BJ (cell line): ENCODE results near the gene CARMIL1. TPM values are rescaled to one million over a fixed set of nuclear protein-coding genes. Genes with fewer than 3 reads are reported as not detected.
A peak's percentile ranks its signal among the peaks of the same experiment; 100 is the strongest.

Experiments
- CTCF ChIA-PET: fragments of 350-600 bp; formaldehyde crosslinking; extraction: SDS; loops from one replicate; lab custom pipeline; 2021; ENCODE audit warnings: antibody characterized with exemption, inconsistent platforms; lab: Yijun Ruan, JAX
- POLR2A ChIA-PET: fragments of 300-600 bp; sonication (Branson Sonifier 250); formaldehyde crosslinking; extraction: SDS; loops from one replicate; lab custom pipeline; 2021; ENCODE audit warnings: antibody characterized with exemption; lab: Charles Lee
- DNase-seq: peaks from one replicate; pipeline ENCODE4 v3.0.0-alpha.2; 2011; ENCODE audit warnings: low read depth
- H3K27me3 ChIP-seq: 2 replicates; pipeline ENCODE4 v1.6.0; 2011; ENCODE audit warnings: low read length; ENCODE audit not compliant: control insufficient read depth, insufficient read depth
- H3K36me3 ChIP-seq: 2 replicates; pipeline ENCODE4 v1.5.1; 2011; ENCODE audit warnings: low read length; ENCODE audit not compliant: control insufficient read depth, insufficient read depth
- H3K4me3 ChIP-seq: 2 replicates; pipeline ENCODE4 v1.5.1; 2011; ENCODE audit warnings: low read depth, mild to moderate bottlenecking, control low read depth, low read length
- polyA plus RNA-seq: library from polyadenylated mRNA; depleted of rRNA; stranded (reverse); fragments of >200 nt; gene quantifications from 2 replicates; pipeline ENCODE4 v1.2.3, GENCODE V29; 2011
- TF ChIP-seq, protein P1 (sequence below): IDR thresholded peaks from 2 replicates; pipeline ENCODE4 v1.5.1; 2011; ENCODE audit warnings: low read depth, mild to moderate bottlenecking, control low read depth, inconsistent platforms, low read length, moderate library complexity; ENCODE audit not compliant: insufficient read depth

The CARMIL1 gene
- polyA plus RNA-seq, 1 experiment: 3.7 TPM

DNA sequence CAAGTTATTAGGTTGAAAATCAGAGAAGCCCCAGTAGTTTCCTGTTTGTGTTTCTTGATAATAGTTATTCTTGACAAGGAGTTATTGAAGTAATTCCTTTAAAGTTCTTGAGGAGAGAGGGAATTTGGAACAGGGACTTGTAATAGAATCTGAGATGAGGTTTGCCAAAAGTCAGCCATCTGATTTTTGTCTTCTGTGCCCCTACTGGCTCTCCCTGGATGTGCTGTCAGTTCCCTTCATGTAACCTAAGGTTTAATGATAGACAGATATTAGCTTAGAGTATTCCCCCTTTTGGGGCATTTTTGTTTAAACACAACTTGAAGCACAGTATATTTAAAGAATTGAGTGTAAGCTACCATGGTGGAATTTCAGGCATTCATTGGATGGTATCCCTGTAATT lies 71.4 kb downstream of the CARMIL1 start:
- DNase-seq: no peak
- ChIA-PET CTCF (no interaction called here), POLR2A (no interaction called here)
- Histone ChIP-seq H3K27me3 (no peaks in the 10 kb centered on the region), H3K4me3 (no peak overlapping the region), H3K36me3 (no peaks in the 10 kb centered on the region)
- TF ChIP-seq, protein P1, sequence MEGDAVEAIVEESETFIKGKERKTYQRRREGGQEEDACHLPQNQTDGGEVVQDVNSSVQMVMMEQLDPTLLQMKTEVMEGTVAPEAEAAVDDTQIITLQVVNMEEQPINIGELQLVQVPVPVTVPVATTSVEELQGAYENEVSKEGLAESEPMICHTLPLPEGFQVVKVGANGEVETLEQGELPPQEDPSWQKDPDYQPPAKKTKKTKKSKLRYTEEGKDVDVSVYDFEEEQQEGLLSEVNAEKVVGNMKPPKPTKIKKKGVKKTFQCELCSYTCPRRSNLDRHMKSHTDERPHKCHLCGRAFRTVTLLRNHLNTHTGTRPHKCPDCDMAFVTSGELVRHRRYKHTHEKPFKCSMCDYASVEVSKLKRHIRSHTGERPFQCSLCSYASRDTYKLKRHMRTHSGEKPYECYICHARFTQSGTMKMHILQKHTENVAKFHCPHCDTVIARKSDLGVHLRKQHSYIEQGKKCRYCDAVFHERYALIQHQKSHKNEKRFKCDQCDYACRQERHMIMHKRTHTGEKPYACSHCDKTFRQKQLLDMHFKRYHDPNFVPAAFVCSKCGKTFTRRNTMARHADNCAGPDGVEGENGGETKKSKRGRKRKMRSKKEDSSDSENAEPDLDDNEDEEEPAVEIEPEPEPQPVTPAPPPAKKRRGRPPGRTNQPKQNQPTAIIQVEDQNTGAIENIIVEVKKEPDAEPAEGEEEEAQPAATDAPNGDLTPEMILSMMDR: no peak

DNA sequence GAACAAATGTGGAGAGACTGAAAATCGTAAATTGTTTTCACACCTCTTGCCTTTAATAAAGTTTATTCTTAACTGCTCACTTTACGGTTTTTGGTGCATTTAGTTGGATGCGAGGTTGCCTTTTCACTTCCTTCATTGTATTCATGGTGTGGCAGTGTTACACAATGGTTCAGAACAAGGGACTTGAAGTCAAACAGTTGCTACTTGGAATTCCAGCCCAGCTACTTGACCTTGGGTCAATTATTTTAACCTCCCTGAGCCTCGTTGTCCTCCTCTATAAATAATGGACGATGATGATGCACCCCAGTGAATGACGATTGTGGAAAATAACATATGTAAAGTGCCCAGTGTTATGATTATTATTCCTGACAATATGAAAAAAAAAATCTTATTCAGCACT lies 72.3 kb downstream of the CARMIL1 start:
- no peaks in the 10 kb centered on the region for H3K27me3 ChIP-seq
- H3K36me3 ChIP-seq: no peaks in the 10 kb centered on the region
- TF ChIP-seq, protein P1: no peak
- no peak for DNase-seq
- ChIA-PET CTCF (no interaction called here), POLR2A (no interaction called here)
- H3K4me3 ChIP-seq: no peak overlapping the region

DNA sequence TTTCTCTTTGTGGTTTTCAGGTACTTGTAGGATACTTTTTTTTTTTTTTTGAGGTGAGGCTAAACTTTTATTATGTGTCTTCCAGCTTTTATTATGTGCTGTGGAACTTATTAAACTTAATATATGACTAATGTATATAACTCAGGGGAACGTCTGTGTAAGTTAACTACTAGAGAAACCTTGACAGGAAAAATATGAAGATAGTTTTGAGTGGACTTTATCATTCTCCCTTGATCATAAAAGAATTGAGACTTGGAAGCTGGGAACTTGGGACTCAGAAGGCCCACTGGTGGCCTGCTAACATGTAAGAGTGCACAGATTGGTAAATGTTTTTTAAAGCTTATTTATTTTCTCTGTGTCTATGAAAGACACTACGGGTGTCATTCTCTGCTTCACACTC lies 73.1 kb downstream of the CARMIL1 start:
- H3K4me3 ChIP-seq: no peak overlapping the region
- no peaks in the 10 kb centered on the region for H3K27me3 ChIP-seq
- TF ChIP-seq, protein P1: no peak
- no peak for DNase-seq
- no peaks in the 10 kb centered on the region for H3K36me3 ChIP-seq
- ChIA-PET CTCF (no interaction called here), POLR2A (no interaction called here)

DNA sequence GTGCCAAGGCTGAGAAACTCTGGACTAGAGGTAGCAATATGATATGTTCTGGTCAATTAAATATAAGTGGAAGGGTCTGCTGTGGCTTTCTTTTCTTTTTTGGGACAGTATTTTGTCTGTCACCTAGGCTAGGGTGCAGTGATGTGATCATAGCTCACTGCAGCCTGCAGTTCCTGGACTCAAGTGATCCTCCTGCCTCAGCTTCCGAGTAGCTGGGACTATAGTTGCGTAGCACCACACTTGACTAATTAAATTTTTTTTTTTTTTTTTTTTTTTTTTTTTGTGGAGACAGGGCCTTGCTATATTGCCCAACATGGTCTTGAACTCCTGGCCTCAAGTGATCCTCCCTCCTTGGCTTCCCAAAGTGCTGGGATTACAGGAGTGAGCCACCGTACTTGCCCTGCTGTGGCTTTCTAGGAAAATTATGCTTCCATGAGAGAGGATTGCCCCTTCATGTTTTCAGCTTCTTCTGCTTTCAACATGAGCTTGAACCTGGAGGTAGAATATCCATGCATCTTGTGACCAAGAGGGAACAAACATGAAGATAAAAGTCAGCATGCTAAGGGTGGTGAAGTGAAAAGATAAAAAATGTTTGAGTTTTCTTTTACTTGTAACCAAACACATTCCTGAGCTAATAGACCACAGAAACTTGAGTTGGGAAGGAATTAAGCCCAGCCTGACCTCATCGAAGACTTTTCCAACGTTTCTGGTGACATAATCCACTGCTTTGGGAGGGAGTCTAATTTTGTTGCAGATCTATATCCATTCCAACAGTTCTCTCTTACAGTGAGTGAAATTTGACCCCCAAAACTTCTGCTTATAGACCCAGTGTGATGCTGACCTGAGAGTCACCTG lies 75.1 kb downstream of the CARMIL1 start:
- ChIA-PET POLR2A (no interaction called here), CTCF (interaction anchor here (0.8 to 1.9 kb wide), 4 partner anchors 12 to 75 kb away, joined by 3 to 7 read pairs (median 4); partner anchors contain the start of gene CARMIL1)
- H3K4me3 ChIP-seq: no peak overlapping the region
- TF ChIP-seq, protein P1: no peak
- peak; percentile 35 for DNase-seq
- H3K27me3 ChIP-seq: no peaks in the 10 kb centered on the region
- no peaks in the 10 kb centered on the region for H3K36me3 ChIP-seq

DNA sequence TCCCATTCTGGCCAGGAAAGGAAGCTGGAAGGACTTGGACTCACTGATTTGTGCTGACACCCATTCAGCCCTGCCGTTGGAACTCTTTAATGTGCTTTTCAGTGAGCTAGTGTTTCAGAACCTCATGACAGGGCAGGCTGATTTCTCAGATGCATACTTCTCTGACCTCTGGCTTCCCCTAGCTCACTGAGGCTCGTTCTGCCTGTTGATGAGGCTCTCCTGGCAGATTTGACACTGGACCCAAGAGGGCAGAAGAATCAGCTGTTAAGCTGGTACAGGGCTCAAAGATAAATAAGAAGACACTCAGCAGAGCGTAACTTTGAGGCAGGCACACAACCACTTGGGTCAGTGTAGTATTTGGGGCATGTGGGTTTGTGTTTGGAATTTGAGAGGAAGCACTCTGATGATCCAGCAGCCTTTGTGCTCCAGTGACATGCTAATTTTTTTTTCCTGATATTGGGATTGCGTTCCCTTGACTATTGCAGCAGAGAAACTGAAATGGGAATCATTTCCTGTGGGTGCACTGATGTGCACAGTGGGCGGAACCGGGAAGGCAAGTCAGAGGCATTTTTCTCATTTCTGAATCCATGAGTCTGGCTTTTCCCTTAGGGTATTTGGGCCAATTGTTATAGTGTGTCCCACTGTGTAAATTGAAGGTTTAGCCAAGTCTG lies 80.2 kb downstream of the CARMIL1 start:
- ChIA-PET POLR2A (no interaction called here), CTCF (interaction anchor here (0.7 to 1.0 kb wide), 2 partner anchors 80 to 136 kb away, joined by 3 read pairs; partner anchors contain the start of gene CARMIL1)
- no peaks in the 10 kb centered on the region for H3K36me3 ChIP-seq
- H3K4me3 ChIP-seq: peak overlapping the region; percentile 19; the same call in 1 of the 2 replicates
- DNase-seq: peak; percentile 80
- no peaks in the 10 kb centered on the region for H3K27me3 ChIP-seq
- TF ChIP-seq, protein P1: no peak
